GM19025 (cell line): Measurements from ENCODE around the gene RNF144A.

Source experiments
- ATAC-seq: cut with Tn5 transposase; IDR thresholded peaks from one replicate; pipeline ENCODE4 v1.9.1; 2021; ENCODE audit warnings: mild to moderate bottlenecking, low read depth, moderate library complexity; ENCODE audit not compliant: unreplicated experiment

The RNF144A gene

GRCh38 chr2:6968319-6969100, 51.3 kb downstream of the RNF144A start:
- no peak for ATAC-seq

- ATAC-seq: no peak
These were observed 53.3 kb downstream of the RNF144A start for GRCh38 chr2:6970551-6970950.

- ATAC-seq: no peak
These were observed 53.8 kb downstream of the RNF144A start for GRCh38 chr2:6970976-6971480.

GRCh38 chr2:6971502-6971901, 54.3 kb downstream of the RNF144A start:
- ATAC-seq: no peak

GRCh38 chr2:6972067-6972710, 55.0 kb downstream of the RNF144A start:
- ATAC-seq: no peak

- ATAC-seq: no peak
These were observed 56.8 kb downstream of the RNF144A start for GRCh38 chr2:6973895-6974545.

GRCh38 chr2:6975988-6976387, 58.8 kb downstream of the RNF144A start:
- ATAC-seq: no peak

GRCh38 chr2:6977113-6977741, 60.0 kb downstream of the RNF144A start:
- ATAC-seq: no peak

- no peak for ATAC-seq
These were observed 60.6 kb downstream of the RNF144A start for GRCh38 chr2:6977786-6978185.

GRCh38 chr2:6978991-6979390, 61.8 kb downstream of the RNF144A start:
- no peak for ATAC-seq

- ATAC-seq: no peak
These were observed 65.2 kb downstream of the RNF144A start for GRCh38 chr2:6982449-6982848.

- ATAC-seq: no peak
These were observed 65.8 kb downstream of the RNF144A start for GRCh38 chr2:6982934-6983589.

- ATAC-seq: no peak
These were observed 69.2 kb downstream of the RNF144A start for GRCh38 chr2:6986301-6986911.

- no peak for ATAC-seq
These were observed 69.7 kb downstream of the RNF144A start for GRCh38 chr2:6986912-6987361.

GRCh38 chr2:6990871-6991270, 73.7 kb downstream of the RNF144A start:
- ATAC-seq: no peak

- ATAC-seq: no peak
These were observed 75.6 kb downstream of the RNF144A start for GRCh38 chr2:6992794-6993228.

GRCh38 chr2:6993229-6993640, 76.0 kb downstream of the RNF144A start:
- ATAC-seq: no peak

GRCh38 chr2:6993936-6994335, 76.7 kb downstream of the RNF144A start:
- no peak for ATAC-seq

GRCh38 chr2:6994536-6995128, 77.4 kb downstream of the RNF144A start:
- ATAC-seq: no peak
